Measurements from ENCODE around the gene PCNT. TPM values are rescaled to one million over a fixed set of nuclear protein-coding genes. Genes with fewer than 3 reads are reported as not detected.

Gene PCNT
- total and polyA plus RNA-seq, 4 donors = 6.4 to 33.0 (median 26.2) TPM

GRCh38 chr21:46356494-46357334 lies 32.8 kb downstream of the PCNT start:
- ATAC-seq (ENCODE audit: low FRiP score) (no peak), DNase-seq (no peak)
- no peak overlapping the region for H3K4me3 ChIP-seq (ENCODE audit: low read length in 2 of 2)
- 89% methylated on average over 23 of the region's 23 CpGs for WGBS, 2 donors
- no peaks in the 10 kb centered on the region for H3K9me3 ChIP-seq (ENCODE audit: control insufficient read depth, low read length)
- no peaks in the 10 kb centered on the region for H3K4me1 ChIP-seq (ENCODE audit: control insufficient read depth in 1 of 2, insufficient read depth in 2 of 2, low read length in 2 of 2)
- intact Hi-C loops (cut with DNase I) = no loop called here
- H3K27ac ChIP-seq (ENCODE audit: low read depth in 1 of 2, low read length in 2 of 2) = no peak overlapping the region
- H3K36me3 ChIP-seq (ENCODE audit: control insufficient read depth in 1 of 2, insufficient read depth in 2 of 2, low read length in 1 of 2) = peaks cover 0 to 12% of the 10 kb centered on the region in 2 donors
- no peaks in the 10 kb centered on the region for H3K27me3 ChIP-seq (ENCODE audit: control insufficient read depth in 1 of 2, insufficient read depth in 2 of 2, low read length in 1 of 2)

GRCh38 chr21:46357335-46357604 lies 33.3 kb downstream of the PCNT start:
- H3K9me3 ChIP-seq (ENCODE audit: control insufficient read depth, low read length) = no peaks in the 10 kb centered on the region
- H3K36me3 ChIP-seq (ENCODE audit: control insufficient read depth in 1 of 2, insufficient read depth in 2 of 2, low read length in 1 of 2) = peaks cover 0 to 12% of the 10 kb centered on the region in 2 donors
- H3K27ac ChIP-seq (ENCODE audit: low read depth in 1 of 2, low read length in 2 of 2) = no peak overlapping the region
- DNase-seq = no peak
- H3K27me3 ChIP-seq (ENCODE audit: control insufficient read depth in 1 of 2, insufficient read depth in 2 of 2, low read length in 1 of 2) = no peaks in the 10 kb centered on the region
- no peak overlapping the region for H3K4me3 ChIP-seq (ENCODE audit: low read length in 2 of 2)
- WGBS, 2 donors = 86 to 87% methylated on average over 4 of the region's 4 CpGs
- no peak for ATAC-seq (ENCODE audit: low FRiP score)
- intact Hi-C loops (cut with DNase I) = no loop called here
- no peaks in the 10 kb centered on the region for H3K4me1 ChIP-seq (ENCODE audit: control insufficient read depth in 1 of 2, insufficient read depth in 2 of 2, low read length in 2 of 2)

GRCh38 chr21:46357684-46358425 lies 33.9 kb downstream of the PCNT start:
- H3K27ac ChIP-seq (ENCODE audit: low read depth in 1 of 2, low read length in 2 of 2) = no peak overlapping the region
- intact Hi-C loops (cut with DNase I) = no loop called here
- no peaks in the 10 kb centered on the region for H3K9me3 ChIP-seq (ENCODE audit: control insufficient read depth, low read length)
- H3K4me1 ChIP-seq (ENCODE audit: control insufficient read depth in 1 of 2, insufficient read depth in 2 of 2, low read length in 2 of 2) = no peaks in the 10 kb centered on the region
- H3K36me3 ChIP-seq (ENCODE audit: control insufficient read depth in 1 of 2, insufficient read depth in 2 of 2, low read length in 1 of 2) = peaks cover 0 to 10% of the 10 kb centered on the region in 2 donors
- 92 to 93% methylated on average over 19 of the region's 19 CpGs for WGBS, 2 donors
- ATAC-seq (ENCODE audit: low FRiP score) (no peak), DNase-seq (no peak)
- H3K4me3 ChIP-seq (ENCODE audit: low read length in 2 of 2) = no peak overlapping the region
- no peaks in the 10 kb centered on the region for H3K27me3 ChIP-seq (ENCODE audit: control insufficient read depth in 1 of 2, insufficient read depth in 2 of 2, low read length in 1 of 2)

- intact Hi-C loops (cut with DNase I) = no loop called here
- Histone ChIP-seq H3K27ac (ENCODE audit: low read depth in 1 of 2, low read length in 2 of 2) (no peak overlapping the region), H3K36me3 (ENCODE audit: control insufficient read depth in 1 of 2, insufficient read depth in 2 of 2, low read length in 1 of 2) (peaks cover 0 to 5% of the 10 kb centered on the region in 2 donors), H3K4me3 (ENCODE audit: low read length in 2 of 2) (no peak overlapping the region), H3K27me3 (ENCODE audit: control insufficient read depth in 1 of 2, insufficient read depth in 2 of 2, low read length in 1 of 2) (no peaks in the 10 kb centered on the region), H3K9me3 (ENCODE audit: control insufficient read depth, low read length) (no peaks in the 10 kb centered on the region), H3K4me1 (ENCODE audit: control insufficient read depth in 1 of 2, insufficient read depth in 2 of 2, low read length in 2 of 2) (no peaks in the 10 kb centered on the region)
- DNase-seq (no peak), ATAC-seq (ENCODE audit: low FRiP score) (no peak)
- 82 to 89% methylated on average over 10 of the region's 10 CpGs for WGBS, 2 donors
These were observed 37.2 kb downstream of the PCNT start for GRCh38 chr21:46361176-46361575.

GRCh38 chr21:46361935-46362334 lies 38.0 kb downstream of the PCNT start:
- ATAC-seq (ENCODE audit: low FRiP score) (no peak), DNase-seq (no peak)
- Histone ChIP-seq H3K27me3 (ENCODE audit: control insufficient read depth in 1 of 2, insufficient read depth in 2 of 2, low read length in 1 of 2) (no peaks in the 10 kb centered on the region), H3K36me3 (ENCODE audit: control insufficient read depth in 1 of 2, insufficient read depth in 2 of 2, low read length in 1 of 2) (peaks cover 0 to 5% of the 10 kb centered on the region in 2 donors), H3K9me3 (ENCODE audit: control insufficient read depth, low read length) (no peaks in the 10 kb centered on the region), H3K27ac (ENCODE audit: low read depth in 1 of 2, low read length in 2 of 2) (no peak overlapping the region), H3K4me3 (ENCODE audit: low read length in 2 of 2) (no peak overlapping the region), H3K4me1 (ENCODE audit: control insufficient read depth in 1 of 2, insufficient read depth in 2 of 2, low read length in 2 of 2) (no peaks in the 10 kb centered on the region)
- intact Hi-C loops (cut with DNase I) = no loop called here
- WGBS, 2 donors = 42 to 50% methylated on average over 10 of the region's 10 CpGs

GRCh38 chr21:46362946-46363345 lies 39.0 kb downstream of the PCNT start:
- ATAC-seq (ENCODE audit: low FRiP score) (no peak), DNase-seq (no peak)
- 86 to 89% methylated on average over 15 of the region's 15 CpGs for WGBS, 2 donors
- Histone ChIP-seq H3K27ac (ENCODE audit: low read depth in 1 of 2, low read length in 2 of 2) (no peak overlapping the region), H3K9me3 (ENCODE audit: control insufficient read depth, low read length) (no peaks in the 10 kb centered on the region), H3K4me3 (ENCODE audit: low read length in 2 of 2) (no peak overlapping the region), H3K27me3 (ENCODE audit: control insufficient read depth in 1 of 2, insufficient read depth in 2 of 2, low read length in 1 of 2) (no peaks in the 10 kb centered on the region), H3K4me1 (ENCODE audit: control insufficient read depth in 1 of 2, insufficient read depth in 2 of 2, low read length in 2 of 2) (no peaks in the 10 kb centered on the region), H3K36me3 (ENCODE audit: control insufficient read depth in 1 of 2, insufficient read depth in 2 of 2, low read length in 1 of 2) (peaks cover 0 to 5% of the 10 kb centered on the region in 2 donors)
- intact Hi-C loops (cut with DNase I) = no loop called here

- peaks cover 0 to 8% of the 10 kb centered on the region in 2 donors for H3K36me3 ChIP-seq (ENCODE audit: control insufficient read depth in 1 of 2, insufficient read depth in 2 of 2, low read length in 1 of 2)
- H3K9me3 ChIP-seq (ENCODE audit: control insufficient read depth, low read length) = no peaks in the 10 kb centered on the region
- H3K27ac ChIP-seq (ENCODE audit: low read depth in 1 of 2, low read length in 2 of 2) = no peak overlapping the region
- ATAC-seq (ENCODE audit: low FRiP score) = no peak
- no peak overlapping the region for H3K4me3 ChIP-seq (ENCODE audit: low read length in 2 of 2)
- no peak for DNase-seq
- no peaks in the 10 kb centered on the region for H3K27me3 ChIP-seq (ENCODE audit: control insufficient read depth in 1 of 2, insufficient read depth in 2 of 2, low read length in 1 of 2)
- WGBS, 2 donors = 91 to 92% methylated on average over 16 of the region's 16 CpGs
- intact Hi-C loops (cut with DNase I) = no loop called here
- H3K4me1 ChIP-seq (ENCODE audit: control insufficient read depth in 1 of 2, insufficient read depth in 2 of 2, low read length in 2 of 2) = no peaks in the 10 kb centered on the region
These were observed 39.7 kb downstream of the PCNT start for GRCh38 chr21:46363698-46364097.

GRCh38 chr21:46366091-46366490 lies 42.1 kb downstream of the PCNT start:
- Histone ChIP-seq H3K4me3 (ENCODE audit: low read length in 2 of 2) (no peak overlapping the region), H3K9me3 (ENCODE audit: control insufficient read depth, low read length) (no peaks in the 10 kb centered on the region), H3K36me3 (ENCODE audit: control insufficient read depth in 1 of 2, insufficient read depth in 2 of 2, low read length in 1 of 2) (peaks cover 0 to 8% of the 10 kb centered on the region in 2 donors), H3K27ac (ENCODE audit: low read depth in 1 of 2, low read length in 2 of 2) (no peak overlapping the region), H3K4me1 (ENCODE audit: control insufficient read depth in 1 of 2, insufficient read depth in 2 of 2, low read length in 2 of 2) (no peaks in the 10 kb centered on the region), H3K27me3 (ENCODE audit: control insufficient read depth in 1 of 2, insufficient read depth in 2 of 2, low read length in 1 of 2) (no peaks in the 10 kb centered on the region)
- intact Hi-C loops (cut with DNase I) = no loop called here
- ATAC-seq (ENCODE audit: low FRiP score) (no peak), DNase-seq (no peak)
- WGBS, 2 donors = 89 to 92% methylated on average over 11 of the region's 11 CpGs

GRCh38 chr21:46366561-46366960 lies 42.6 kb downstream of the PCNT start:
- no peaks in the 10 kb centered on the region for H3K27me3 ChIP-seq (ENCODE audit: control insufficient read depth in 1 of 2, insufficient read depth in 2 of 2, low read length in 1 of 2)
- H3K4me3 ChIP-seq (ENCODE audit: low read length in 2 of 2) = no peak overlapping the region
- DNase-seq (no peak), ATAC-seq (ENCODE audit: low FRiP score) (no peak)
- H3K4me1 ChIP-seq (ENCODE audit: control insufficient read depth in 1 of 2, insufficient read depth in 2 of 2, low read length in 2 of 2) = no peaks in the 10 kb centered on the region
- no peak overlapping the region for H3K27ac ChIP-seq (ENCODE audit: low read depth in 1 of 2, low read length in 2 of 2)
- WGBS, 2 donors = 88 to 91% methylated on average over 19 of the region's 19 CpGs
- intact Hi-C loops (cut with DNase I) = no loop called here
- no peaks in the 10 kb centered on the region for H3K9me3 ChIP-seq (ENCODE audit: control insufficient read depth, low read length)
- peaks cover 0 to 6% of the 10 kb centered on the region in 2 donors for H3K36me3 ChIP-seq (ENCODE audit: control insufficient read depth in 1 of 2, insufficient read depth in 2 of 2, low read length in 1 of 2)

Data from aorta (tissue), 5 donors.